Activated CD8-positive, alpha-beta T cell treated with anti-CD3 and anti-CD28 coated beads, Interleukin-2, amount 10 ng/mL, durations not matched to agents 7 days and 5 days (primary cell): Measurements from ENCODE around the gene ALOX15B. TPM values are rescaled to one million over a fixed set of nuclear protein-coding genes. Genes with fewer than 3 reads are reported as not detected.

Experiments
- ATAC-seq: fragments of 150-1000 bp; cut with Tn5 transposase; one replicate; pipeline ENCODE4 v1.10.0; 2021; ENCODE audit warnings: moderate library complexity
- CTCF ChIA-PET: fragments of 350-600 bp; sonication (Branson Sonifier 250); formaldehyde crosslinking; loops from one replicate; lab custom pipeline; 2021; ENCODE audit warnings: antibody characterized with exemption; lab: Charles Lee
- POLR2A ChIA-PET: fragments of 350-600 bp; sonication (Branson Sonifier 250); formaldehyde crosslinking; loops from one replicate; lab custom pipeline; 2021; ENCODE audit warnings: antibody characterized with exemption; lab: Charles Lee
- DNase-seq: peaks from one replicate; pipeline ENCODE4 v3.0.0-alpha.2; 2020
- H3K27ac Mint-ChIP-seq: one replicate; pipeline ENCODE4 v1.8.0; 2021; ENCODE audit warnings: mild to moderate bottlenecking, mixed read lengths
- H3K27me3 Mint-ChIP-seq: one replicate; pipeline ENCODE4 v1.8.0; 2021; ENCODE audit warnings: low read depth, mixed read lengths
- H3K36me3 Mint-ChIP-seq: one replicate; pipeline ENCODE4 v1.8.0; 2021; ENCODE audit warnings: low read depth, mixed read lengths
- H3K4me1 Mint-ChIP-seq: one replicate; pipeline ENCODE4 v1.8.0; 2021; ENCODE audit warnings: low read depth, mixed read lengths
- H3K4me3 Mint-ChIP-seq: one replicate; pipeline ENCODE4 v1.8.0; 2021; ENCODE audit warnings: mild to moderate bottlenecking, mixed read lengths
- H3K9me3 Mint-ChIP-seq: one replicate; pipeline ENCODE4 v1.8.0; 2022; ENCODE audit warnings: mixed read lengths; ENCODE audit not compliant: insufficient read depth
- total RNA-seq, 2 experiments: library from RNA; stranded (reverse); gene quantifications; one replicate each; pipeline ENCODE4 v1.2.3, GENCODE V29; 2021

ALOX15B gene
- total RNA-seq, 2 experiments from 2014 or later = not detected

DNA sequence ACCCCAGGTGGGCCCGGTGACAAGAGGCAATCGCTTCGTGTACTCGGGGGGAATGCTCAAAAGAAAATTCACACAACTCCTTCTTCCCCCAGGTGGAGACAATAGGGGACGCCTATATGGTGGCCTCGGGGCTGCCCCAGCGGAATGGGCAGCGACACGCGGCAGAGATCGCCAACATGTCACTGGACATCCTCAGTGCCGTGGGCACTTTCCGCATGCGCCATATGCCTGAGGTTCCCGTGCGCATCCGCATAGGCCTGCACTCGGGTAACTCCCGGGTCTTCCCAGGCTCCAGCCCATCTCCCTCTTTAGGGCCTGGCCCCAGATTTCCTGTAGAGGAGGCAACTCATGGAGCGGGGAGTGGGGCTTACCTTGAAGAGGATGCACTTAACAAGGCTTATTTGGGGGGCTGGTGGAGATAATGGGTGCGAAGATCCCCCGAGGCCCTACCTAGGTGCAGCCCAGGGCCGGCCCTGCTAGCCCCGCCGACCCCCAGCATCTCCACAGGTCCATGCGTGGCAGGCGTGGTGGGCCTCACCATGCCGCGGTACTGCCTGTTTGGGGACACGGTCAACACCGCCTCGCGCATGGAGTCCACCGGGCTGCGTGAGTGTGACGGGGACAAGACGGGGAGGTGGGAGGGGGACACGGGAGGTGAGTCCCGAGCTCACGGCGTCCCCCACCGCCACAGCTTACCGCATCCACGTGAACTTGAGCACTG, 23.5 kb upstream of the ALOX15B start:
- POLR2A ChIA-PET = no interaction called here
- H3K27me3 Mint-ChIP-seq = peaks cover 39% of the 10 kb centered on the region

DNA sequence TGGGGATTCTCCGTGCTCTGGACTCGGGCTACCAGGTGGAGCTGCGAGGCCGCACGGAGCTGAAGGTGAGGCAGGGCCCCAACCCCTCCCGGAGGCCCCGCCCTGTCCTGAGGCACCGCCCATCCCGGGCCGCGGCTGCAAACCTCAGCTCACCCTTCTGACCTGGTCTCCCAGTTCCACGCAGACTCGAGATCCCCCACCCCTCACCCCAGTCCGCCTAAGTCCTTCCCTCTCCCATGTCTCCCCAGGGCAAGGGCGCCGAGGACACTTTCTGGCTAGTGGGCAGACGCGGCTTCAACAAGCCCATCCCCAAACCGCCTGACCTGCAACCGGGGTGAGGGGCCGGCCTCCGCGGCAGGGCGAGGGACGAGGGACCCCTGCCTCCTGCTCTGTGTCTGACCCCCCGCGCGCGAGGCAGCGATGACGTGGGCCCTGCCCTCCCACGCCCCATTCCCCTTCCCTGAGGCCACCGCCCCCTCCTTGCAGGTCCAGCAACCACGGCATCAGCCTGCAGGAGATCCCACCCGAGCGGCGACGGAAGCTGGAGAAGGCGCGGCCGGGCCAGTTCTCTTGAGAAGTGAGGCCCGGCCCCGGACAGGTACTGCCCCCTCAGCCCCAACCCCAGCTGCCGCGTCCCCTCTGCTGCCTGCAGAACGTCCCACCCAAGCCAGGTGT, 22.8 kb upstream of the ALOX15B start:
- CTCF ChIA-PET = interaction anchor here (0.9 to 4.6 kb wide), 10 partner anchors 19 to 104 kb away, joined by 3 to 57 read pairs (median 5); no protein-coding TSS in a partner anchor

More for the DNA sequence above, 23.5 kb upstream of the ALOX15B start:
- DNase-seq (no peak), ATAC-seq (no peak)
- Mint-ChIP-seq H3K4me3 (no peak overlapping the region), H3K9me3 (no peaks in the 10 kb centered on the region), H3K4me1 (peaks cover 18% of the 10 kb centered on the region), H3K27ac (no peak overlapping the region), H3K36me3 (no peaks in the 10 kb centered on the region)
- CTCF ChIA-PET = interaction anchor here (0.9 to 4.6 kb wide), 7 partner anchors 18 to 103 kb away, joined by 5 to 57 read pairs (median 7); no protein-coding TSS in a partner anchor

DNA sequence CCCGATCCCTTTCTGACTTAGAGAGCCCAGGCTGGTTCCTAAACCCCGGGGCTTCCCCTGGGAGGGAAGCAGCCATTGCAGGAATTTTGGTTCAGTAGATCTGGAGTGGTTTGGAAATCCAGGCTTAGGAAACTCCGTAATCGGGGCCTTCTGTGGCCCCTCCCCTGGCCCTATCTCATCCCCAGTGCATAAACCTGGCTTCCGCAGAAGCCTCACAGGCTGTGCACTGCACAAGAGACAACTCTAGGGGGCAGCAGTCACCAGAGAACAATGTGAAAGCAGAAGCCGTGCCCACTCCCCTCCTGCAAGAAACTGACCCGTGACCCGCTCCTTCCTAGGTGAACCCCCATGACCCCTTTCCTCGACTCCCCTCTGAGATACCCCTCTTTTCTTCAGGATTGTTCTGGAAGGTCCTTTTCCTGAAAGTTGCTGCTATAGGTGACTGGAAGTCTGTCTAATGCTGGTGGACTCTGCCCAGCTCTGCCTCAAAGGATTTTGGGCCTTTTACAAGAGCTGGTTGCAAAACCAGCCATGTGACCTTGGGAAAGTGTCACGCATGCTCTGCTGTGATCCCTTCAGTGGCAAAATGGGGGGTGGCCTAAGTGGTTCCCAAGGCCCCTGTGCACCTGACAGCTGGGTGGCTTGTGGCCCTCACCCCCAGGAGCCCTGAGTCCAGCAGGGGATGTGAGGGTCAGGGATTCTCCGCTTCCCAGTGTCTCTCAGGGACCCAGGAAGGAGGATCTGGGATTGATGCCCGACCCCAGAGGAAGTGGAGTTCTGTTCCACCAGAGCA, 22.0 kb upstream of the ALOX15B start:
- POLR2A ChIA-PET = interaction anchor here (0.9 kb wide), 1 partner anchor 26 kb away, joined by 5 read pairs; no protein-coding TSS in a partner anchor
- Mint-ChIP-seq H3K36me3 (no peaks in the 10 kb centered on the region), H3K4me3 (peak overlapping the region; percentile 69), H3K27ac (no peak overlapping the region), H3K4me1 (peaks cover 18% of the 10 kb centered on the region), H3K9me3 (no peaks in the 10 kb centered on the region), H3K27me3 (peaks cover 39% of the 10 kb centered on the region)
- DNase-seq (peak; percentile 73), ATAC-seq (peak; percentile 81)
- CTCF ChIA-PET = interaction anchor here (0.8 to 4.6 kb wide), 19 partner anchors 9 to 104 kb away, joined by 3 to 57 read pairs (median 5); partner anchors contain the start of gene GUCY2D

More for the DNA sequence above, 22.8 kb upstream of the ALOX15B start:
- H3K9me3 Mint-ChIP-seq = no peaks in the 10 kb centered on the region
- DNase-seq (no peak), ATAC-seq (peak; percentile 44)
- peak overlapping the region; percentile 69 for H3K4me3 Mint-ChIP-seq
- peaks cover 39% of the 10 kb centered on the region for H3K27me3 Mint-ChIP-seq
- no peaks in the 10 kb centered on the region for H3K36me3 Mint-ChIP-seq
- H3K4me1 Mint-ChIP-seq = peaks cover 18% of the 10 kb centered on the region
- H3K27ac Mint-ChIP-seq = no peak overlapping the region
- POLR2A ChIA-PET = no interaction called here

DNA sequence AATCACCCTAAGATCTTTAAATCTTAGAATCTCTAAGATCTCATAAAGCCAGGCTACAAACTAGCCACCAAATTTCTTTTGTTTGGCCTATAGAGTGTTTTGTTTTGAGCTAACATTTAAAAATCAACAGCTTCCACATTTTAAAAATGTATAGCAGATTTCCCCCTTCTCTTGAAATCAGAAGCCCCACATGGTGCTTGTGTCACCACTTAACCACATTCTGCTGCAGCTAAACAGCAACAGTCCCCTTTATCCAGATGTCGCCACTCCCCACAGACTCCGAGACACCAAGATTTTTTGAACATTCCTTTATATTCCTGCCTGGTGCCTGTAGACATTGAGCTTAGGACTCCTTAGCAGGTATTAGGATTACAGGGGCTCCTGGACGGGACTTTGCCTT, 20.4 kb upstream of the ALOX15B start:
- Mint-ChIP-seq H3K36me3 (no peaks in the 10 kb centered on the region), H3K27me3 (peaks cover 42% of the 10 kb centered on the region), H3K9me3 (no peaks in the 10 kb centered on the region), H3K4me3 (no peak overlapping the region), H3K4me1 (peaks cover 13% of the 10 kb centered on the region), H3K27ac (no peak overlapping the region)
- POLR2A ChIA-PET = no interaction called here
- no peak for ATAC-seq
- CTCF ChIA-PET = interaction anchor here (0.8 to 4.6 kb wide), 14 partner anchors 8 to 183 kb away, joined by 3 to 57 read pairs (median 6); partner anchors contain the start of genes GUCY2D and RNF227
- no peak for DNase-seq

DNA sequence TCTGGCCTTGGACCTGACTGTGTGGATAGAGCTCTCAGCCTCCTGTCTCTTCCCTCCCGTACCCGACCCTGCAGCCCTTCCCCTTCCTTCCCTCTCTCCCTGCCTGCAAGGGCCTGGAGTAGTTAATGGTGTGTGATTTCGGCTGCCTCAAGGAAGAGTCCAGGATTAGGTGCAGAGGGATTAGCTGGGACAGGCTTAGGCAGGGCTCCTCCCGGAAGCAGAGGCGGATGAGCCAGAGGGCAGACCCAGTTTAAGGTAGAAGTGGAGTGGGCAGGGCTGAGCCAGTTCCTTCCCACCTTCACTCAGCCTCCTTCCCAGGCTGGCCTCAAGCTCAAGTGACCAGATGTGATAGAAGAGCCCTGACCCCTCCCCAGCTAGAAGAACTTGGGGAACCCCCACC, 19.7 kb upstream of the ALOX15B start:
- ChIA-PET CTCF (interaction anchor here (0.8 to 4.6 kb wide), 6 partner anchors 15 to 184 kb away, joined by 3 to 57 read pairs (median 4); partner anchors contain the start of gene RNF227), POLR2A (no interaction called here)
- Mint-ChIP-seq H3K36me3 (no peaks in the 10 kb centered on the region), H3K27ac (no peak overlapping the region), H3K4me1 (peaks cover 10% of the 10 kb centered on the region), H3K27me3 (peaks cover 40% of the 10 kb centered on the region), H3K9me3 (no peaks in the 10 kb centered on the region), H3K4me3 (no peak overlapping the region)
- ATAC-seq (no peak), DNase-seq (no peak)

DNA sequence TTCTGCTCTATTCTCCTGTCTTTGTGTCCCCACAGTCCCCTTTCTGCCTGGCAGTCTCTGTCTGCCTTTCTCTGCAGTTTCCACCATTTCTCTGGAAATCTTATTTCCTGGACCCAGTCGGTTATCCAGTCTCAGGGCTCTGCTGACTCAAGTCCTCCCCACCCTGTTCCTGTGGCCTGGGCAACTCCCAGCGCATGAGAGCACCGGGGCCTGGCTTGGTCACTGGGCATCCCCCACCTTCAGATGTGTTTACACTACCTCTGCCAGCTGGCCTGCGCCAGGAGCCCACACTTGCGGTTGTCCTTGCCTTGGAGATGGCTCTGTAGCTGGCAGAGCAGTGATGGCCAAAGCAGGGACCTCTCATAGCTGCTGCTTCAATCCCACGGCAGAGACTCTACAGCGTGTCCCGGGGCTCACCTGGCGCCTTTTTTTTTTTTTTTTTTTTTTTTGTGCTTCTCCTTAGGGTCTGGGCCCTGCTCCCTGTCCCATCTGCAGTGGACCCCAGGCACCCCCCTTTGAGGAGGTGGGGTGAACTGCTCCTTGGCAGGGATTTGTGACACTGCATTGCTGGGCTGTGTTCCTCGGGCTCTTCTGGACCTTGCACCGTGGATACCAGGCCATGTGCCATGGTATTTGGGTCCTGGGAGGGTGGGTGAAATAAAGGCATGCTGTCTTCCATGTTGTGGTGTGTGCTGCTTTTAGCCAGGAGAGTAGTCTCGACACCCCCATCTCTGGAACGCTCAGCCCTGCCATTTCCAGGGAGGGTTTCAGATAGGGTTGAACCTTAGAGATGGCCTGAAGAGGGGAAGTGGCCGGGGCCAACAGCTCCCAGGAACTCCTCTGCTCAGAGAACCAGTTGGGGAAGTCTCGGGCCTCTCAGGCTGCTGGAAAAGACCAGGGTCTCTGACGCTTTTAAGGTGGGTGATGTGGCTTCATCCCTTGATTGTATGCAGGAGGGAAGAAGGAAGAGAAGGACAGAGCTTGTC, 18.9 kb upstream of the ALOX15B start:
- H3K4me1 Mint-ChIP-seq = peaks cover 10% of the 10 kb centered on the region
- DNase-seq (no peak), ATAC-seq (no peak)
- H3K27ac Mint-ChIP-seq = no peak overlapping the region
- H3K27me3 Mint-ChIP-seq = peaks cover 38% of the 10 kb centered on the region
- no peaks in the 10 kb centered on the region for H3K36me3 Mint-ChIP-seq
- CTCF ChIA-PET = interaction anchor here (0.9 to 4.6 kb wide), 5 partner anchors 21 to 185 kb away, joined by 3 to 57 read pairs (median 5); no protein-coding TSS in a partner anchor
- H3K9me3 Mint-ChIP-seq = no peaks in the 10 kb centered on the region
- H3K4me3 Mint-ChIP-seq = no peak overlapping the region
- POLR2A ChIA-PET = no interaction called here

DNA sequence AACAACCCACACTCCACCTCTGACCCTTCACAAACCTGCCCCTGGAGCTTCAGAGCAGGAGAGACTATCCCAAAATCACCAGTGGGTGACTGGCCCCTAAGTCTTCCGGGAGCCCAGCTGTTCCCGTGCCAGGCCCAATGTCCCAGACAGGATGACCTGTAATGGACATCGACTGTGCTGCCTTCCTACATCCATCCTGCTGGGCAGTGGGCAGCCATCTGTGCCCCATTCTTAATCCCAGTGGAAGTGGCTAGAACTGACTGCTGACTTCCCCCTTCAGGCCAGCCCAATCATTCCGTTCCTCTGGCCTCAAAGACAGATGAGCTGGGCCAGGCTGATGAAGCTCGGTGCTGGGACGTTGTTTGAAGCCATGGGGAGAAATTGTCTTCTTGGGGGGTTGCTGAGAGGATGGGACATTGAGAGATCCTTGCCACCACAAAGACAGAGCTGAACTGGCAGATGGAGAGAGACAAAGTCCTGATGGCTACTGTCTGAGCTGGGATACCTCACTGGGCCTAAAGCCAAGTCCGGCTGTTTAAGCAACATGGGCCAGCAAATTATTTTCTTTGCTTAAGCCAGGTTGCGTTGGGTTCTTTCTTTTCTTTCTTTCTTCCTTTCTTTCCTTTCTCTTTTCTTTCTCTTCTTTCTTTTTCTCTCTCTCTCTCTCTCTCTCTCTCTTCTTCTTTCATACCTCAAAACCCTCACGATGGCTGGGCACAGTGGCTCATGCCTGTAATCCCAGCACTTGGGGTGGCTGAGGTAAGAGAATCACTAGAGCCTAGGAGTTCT, 17.9 kb upstream of the ALOX15B start:
- Mint-ChIP-seq H3K27me3 (peaks cover 35% of the 10 kb centered on the region), H3K4me3 (no peak overlapping the region), H3K27ac (no peak overlapping the region), H3K9me3 (no peaks in the 10 kb centered on the region), H3K36me3 (no peaks in the 10 kb centered on the region), H3K4me1 (peaks cover 10% of the 10 kb centered on the region)
- CTCF ChIA-PET = interaction anchor here (1.0 to 1.3 kb wide), 3 partner anchors 20 to 152 kb away, joined by 3 to 5 read pairs (median 4); no protein-coding TSS in a partner anchor
- ATAC-seq = no peak
- no peak for DNase-seq
- POLR2A ChIA-PET = no interaction called here

DNA sequence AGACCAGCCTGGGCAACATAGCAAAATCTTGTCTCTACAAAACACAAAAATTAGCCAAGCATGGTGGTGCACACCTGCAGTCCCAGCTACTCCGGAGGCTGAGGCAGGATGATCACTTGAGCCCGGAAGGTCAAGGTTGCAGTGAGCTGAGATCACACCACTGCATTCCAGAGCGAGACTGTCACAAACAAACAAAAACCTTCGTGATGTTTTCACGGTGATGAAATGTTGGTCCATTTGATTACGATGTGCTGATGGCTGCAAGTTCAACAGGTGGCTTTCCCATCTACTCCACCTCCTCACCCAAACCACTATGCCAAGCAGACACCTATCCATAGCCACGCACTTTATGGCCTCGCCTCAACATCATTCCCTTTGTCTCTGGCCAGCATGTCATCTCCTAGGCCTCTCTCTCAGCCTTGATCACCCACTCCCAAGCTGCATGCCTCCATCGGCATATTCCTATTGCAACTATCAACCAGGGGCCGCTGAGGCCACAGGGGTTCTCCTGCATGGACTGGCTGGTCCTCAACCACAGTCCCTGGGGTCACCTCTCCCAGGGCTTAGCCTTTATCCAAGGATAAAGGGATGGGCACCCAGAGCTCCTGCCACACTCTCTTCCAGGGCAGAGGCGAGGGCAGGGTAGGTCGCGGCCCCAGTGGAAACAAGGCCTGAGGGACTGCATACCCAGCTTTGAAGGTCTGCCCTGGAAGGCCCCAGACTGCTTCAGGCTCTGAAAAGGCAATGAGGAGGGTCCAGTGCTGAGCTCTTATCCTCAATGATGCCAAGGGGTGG, 17.1 kb upstream of the ALOX15B start:
- Mint-ChIP-seq H3K9me3 (no peaks in the 10 kb centered on the region), H3K27me3 (peaks cover 29% of the 10 kb centered on the region), H3K4me1 (peaks cover 4% of the 10 kb centered on the region), H3K36me3 (no peaks in the 10 kb centered on the region), H3K27ac (no peak overlapping the region), H3K4me3 (no peak overlapping the region)
- ChIA-PET POLR2A (no interaction called here), CTCF (interaction anchor here (0.5 to 1.3 kb wide), 8 partner anchors 19 to 151 kb away, joined by 3 to 5 read pairs (median 3); no protein-coding TSS in a partner anchor)
- no peak for ATAC-seq
- DNase-seq = no peak

DNA sequence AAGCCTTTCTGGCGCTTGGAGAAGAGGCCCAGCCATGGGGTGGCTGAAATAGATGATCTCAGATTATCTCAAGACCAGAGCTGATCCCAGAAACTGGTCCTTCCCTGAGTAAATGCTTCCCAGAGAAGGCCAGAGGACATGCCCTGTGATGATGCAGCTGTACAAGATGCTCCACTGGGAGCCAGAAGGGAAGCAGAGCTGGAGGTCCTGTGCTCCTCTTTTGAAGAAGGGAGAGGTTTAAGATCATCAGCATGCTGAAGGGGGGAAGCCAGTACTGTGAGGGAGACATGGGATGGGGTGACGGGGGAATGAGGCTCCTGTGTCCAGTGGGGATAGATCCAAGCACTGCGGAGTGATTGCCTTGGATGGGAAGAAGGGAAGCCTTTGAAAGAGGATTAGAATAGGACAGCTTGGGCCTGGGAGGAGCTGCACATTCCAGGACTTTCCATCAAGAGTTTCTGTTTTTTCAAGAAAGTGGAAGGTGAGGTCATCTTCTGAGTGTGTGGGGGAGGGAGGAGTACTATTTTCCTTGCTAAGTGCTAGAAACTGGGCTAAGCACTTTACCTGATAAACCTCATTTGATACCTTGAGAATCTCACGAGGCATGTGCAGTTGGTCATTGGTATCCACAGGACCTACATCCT, 16.4 kb upstream of the ALOX15B start:
- no peaks in the 10 kb centered on the region for H3K9me3 Mint-ChIP-seq
- no peak for DNase-seq
- ATAC-seq = no peak
- peaks cover 2% of the 10 kb centered on the region for H3K4me1 Mint-ChIP-seq
- peaks cover 31% of the 10 kb centered on the region for H3K27me3 Mint-ChIP-seq
- no peak overlapping the region for H3K27ac Mint-ChIP-seq
- H3K4me3 Mint-ChIP-seq = no peak overlapping the region
- ChIA-PET POLR2A (no interaction called here), CTCF (interaction anchor here (0.5 to 1.3 kb wide), 6 partner anchors 19 to 97 kb away, joined by 3 to 5 read pairs (median 3); no protein-coding TSS in a partner anchor)
- no peaks in the 10 kb centered on the region for H3K36me3 Mint-ChIP-seq
